Measurements from ENCODE around the gene AARSD1. TPM values are rescaled to one million over a fixed set of nuclear protein-coding genes. Genes with fewer than 3 reads are reported as not detected.
"Not testable (repeated sequence)": the region's sequence is repeated elsewhere in the genome, so short reads cannot be mapped to it uniquely, and the experiment has no call there.

AARSD1 gene
- polyA plus RNA-seq, 3 donors, result 57.3 to 76.0 (median 60.5) TPM

GRCh38 chr17:42937712-42938596, 26.3 kb downstream of the AARSD1 start:
- peak in 8 of 11 donors; percentile 27 to 52 (median 36) for DNase-seq (ENCODE audit: extremely low read depth in 1 of 11, low read depth in 9 of 11, low spot score in 4 of 11)

GRCh38 chr17:42929497-42929844, 34.8 kb downstream of the AARSD1 start:
- no peak for DNase-seq (ENCODE audit: extremely low read depth in 1 of 11, low read depth in 9 of 11, low spot score in 4 of 11)

- DNase-seq (ENCODE audit: extremely low read depth in 1 of 11, low read depth in 9 of 11, low spot score in 4 of 11), result peak in 10 of 11 donors; percentile 23 to 62 (median 44)
Observed at GRCh38 chr17:42928714-42929496, 35.3 kb downstream of the AARSD1 start.

- no peak for DNase-seq (ENCODE audit: extremely low read depth in 1 of 11, low read depth in 9 of 11, low spot score in 4 of 11)
Observed at GRCh38 chr17:42924891-42925290, 39.4 kb downstream of the AARSD1 start.

DNA sequence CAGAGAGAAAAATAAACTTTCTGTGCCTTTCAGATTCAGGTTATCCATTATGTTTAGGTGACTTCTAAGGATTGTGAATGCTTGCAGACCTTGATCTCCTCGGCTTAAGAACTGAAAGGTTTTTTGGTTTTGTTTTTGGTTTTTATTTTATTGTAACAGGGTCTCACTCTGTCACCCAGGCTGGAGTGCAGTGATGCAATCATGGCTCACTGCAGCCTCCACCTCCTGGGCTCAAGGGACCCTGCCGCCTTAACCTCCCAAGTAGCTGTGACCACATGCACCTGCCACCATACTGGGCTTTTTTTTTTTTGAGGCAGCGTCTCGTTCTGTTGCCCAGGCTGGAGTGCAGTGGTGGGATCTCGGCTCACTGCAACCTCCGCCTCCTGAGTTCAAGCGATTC, 40.8 kb downstream of the AARSD1 start:
- not testable (repeated sequence) for DNase-seq (ENCODE audit: extremely low read depth in 1 of 11, low read depth in 9 of 11, low spot score in 4 of 11)

DNA sequence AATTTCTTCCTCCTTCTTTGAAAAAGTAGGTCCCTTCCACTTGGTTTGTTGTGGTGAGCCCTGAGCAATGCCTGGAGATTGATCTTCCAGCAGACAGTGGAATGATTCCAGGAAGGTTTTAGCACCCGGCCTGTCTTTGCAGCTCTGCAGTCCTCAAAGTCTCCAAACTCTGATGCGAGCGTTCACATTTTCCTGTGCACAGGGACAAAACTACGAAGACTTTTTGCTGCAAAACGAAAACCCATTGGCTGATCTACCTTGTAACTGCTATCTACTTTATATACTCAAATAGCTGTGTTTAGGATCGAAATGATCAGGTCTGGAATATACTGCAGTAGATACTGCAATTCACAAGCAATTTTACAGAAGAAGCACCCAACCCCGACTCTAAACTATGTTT, 42.0 kb downstream of the AARSD1 start:
- no peak for DNase-seq (ENCODE audit: extremely low read depth in 1 of 11, low read depth in 9 of 11, low spot score in 4 of 11)

- DNase-seq (ENCODE audit: extremely low read depth in 1 of 11, low read depth in 9 of 11, low spot score in 4 of 11), result peak in 2 of 11 donors; percentile 26 to 27
Observed at GRCh38 chr17:42920922-42921321, 43.3 kb downstream of the AARSD1 start.

DNA sequence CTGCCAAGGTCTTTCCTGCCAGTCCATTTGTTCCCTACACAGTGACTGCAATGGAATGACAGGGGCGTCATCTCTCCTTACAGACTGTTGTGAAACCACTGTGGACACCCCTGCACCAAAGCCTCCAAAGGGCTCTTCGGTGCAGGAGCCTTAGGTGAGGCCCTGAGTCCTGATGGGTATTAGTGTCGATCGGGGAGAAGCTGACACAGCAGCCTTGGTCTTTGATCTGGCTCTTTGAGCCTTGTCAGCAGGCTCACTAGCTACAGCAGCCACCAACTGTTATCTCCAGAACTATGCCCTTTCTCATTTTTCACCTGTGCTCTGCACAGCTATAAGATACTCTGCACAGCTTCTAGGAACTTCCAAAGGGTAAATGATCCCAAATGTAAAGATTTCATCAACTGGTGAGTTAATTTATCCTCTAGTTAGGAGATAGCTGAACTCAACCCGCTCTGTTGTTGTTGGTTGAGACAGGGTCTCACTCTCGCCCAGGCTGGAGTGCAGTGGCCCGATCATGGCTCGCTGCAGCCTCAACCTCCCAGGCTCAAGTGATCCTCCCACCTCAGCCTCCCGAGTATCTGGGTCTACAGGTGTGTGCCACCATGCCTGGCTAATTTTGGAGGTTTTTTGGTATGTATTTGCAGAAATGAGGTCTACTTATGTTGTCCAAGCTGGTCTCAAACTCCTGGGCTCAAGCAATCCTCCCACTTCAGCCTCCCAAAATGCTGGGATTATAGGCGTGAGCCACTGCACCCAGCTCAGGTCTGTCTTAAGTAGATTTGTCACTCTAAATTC, 44.0 kb downstream of the AARSD1 start:
- DNase-seq (ENCODE audit: extremely low read depth in 1 of 11, low read depth in 9 of 11, low spot score in 4 of 11), result no peak

DNA sequence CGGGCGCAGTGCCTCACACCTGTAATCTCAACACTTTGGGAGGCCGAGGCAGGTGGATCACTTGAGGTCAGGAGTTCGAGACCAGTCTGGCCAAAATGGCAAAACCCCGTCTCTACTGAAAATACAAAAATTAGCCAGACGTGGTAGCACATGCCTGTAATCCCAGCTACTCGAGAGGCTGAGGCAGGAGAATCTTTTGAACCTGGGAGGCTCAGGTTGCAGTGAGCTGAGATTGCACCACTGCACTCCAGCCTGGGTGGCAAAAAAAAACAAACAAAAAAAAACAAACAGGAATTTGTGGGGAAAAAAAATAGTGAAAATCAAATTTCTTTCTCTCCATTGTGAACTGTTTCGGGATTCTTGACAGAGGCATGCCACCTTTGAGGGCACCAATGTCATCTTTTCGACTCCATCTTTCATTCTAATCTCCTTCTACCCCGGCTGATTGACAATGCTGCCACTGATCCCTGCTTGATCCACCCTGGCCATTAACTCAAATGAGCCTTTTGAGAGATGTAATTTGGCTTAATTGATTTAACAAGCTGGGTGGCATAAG, 44.7 kb downstream of the AARSD1 start:
- not testable (repeated sequence) for DNase-seq (ENCODE audit: extremely low read depth in 1 of 11, low read depth in 9 of 11, low spot score in 4 of 11)

- no peak for DNase-seq (ENCODE audit: extremely low read depth in 1 of 11, low read depth in 9 of 11, low spot score in 4 of 11)
Observed at GRCh38 chr17:42918902-42919521, 45.2 kb downstream of the AARSD1 start.

- no peak for DNase-seq (ENCODE audit: extremely low read depth in 1 of 11, low read depth in 9 of 11, low spot score in 4 of 11)
Observed at GRCh38 chr17:42917236-42917603, 47.0 kb downstream of the AARSD1 start.

GRCh38 chr17:42916388-42917235, 47.6 kb downstream of the AARSD1 start:
- not testable (repeated sequence) for DNase-seq (ENCODE audit: extremely low read depth in 1 of 11, low read depth in 9 of 11, low spot score in 4 of 11)

DNA sequence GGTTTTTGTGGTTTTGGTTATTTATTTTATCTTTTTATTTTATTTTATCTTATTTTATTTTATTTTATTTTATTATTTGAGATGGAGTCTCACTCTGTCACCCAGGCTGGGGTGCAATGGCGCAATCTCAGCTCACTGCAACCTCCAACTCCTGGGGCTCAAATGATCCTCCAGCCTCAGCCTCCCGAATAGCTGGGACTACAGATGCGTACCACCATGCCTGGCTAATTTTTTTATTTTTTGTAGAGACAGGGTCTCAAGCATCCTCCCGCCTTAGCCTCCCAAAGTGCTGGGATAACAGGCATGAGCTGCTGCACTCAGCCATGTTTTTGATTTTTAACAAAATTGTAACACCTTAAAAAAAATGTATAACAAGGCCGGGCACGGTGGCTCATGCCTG, 49.0 kb downstream of the AARSD1 start:
- not testable (repeated sequence) for DNase-seq (ENCODE audit: extremely low read depth in 1 of 11, low read depth in 9 of 11, low spot score in 4 of 11)

DNA sequence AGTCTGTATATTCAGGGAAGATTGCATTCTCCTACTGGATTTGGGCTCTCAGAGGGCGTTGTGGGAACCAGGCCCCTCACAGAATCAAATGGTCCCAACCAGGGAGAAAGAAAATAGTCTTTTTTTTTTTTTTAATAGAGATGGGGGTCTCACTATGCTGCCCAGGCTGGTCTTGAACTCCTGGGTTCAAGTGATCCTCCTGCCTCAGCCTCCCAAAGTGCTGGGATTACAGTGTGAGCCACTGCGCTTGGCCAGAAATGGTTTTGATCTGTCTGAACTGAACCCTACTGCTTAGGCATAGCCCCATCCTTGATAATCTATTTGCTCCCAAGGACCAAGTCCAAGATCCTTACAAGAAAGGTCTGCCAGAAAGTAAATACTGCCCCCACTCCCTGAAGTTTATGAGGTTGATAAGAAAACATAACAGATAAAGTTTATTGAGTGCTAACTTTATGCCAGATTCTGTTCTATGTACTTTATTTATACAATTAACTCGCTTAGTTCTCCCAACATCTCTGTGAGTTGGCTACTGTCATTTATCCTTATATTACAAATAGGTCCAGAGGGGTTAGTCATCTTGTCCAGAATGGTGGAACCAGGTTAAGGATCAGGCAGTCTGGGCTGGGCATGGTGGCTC, 50.2 kb downstream of the AARSD1 start:
- DNase-seq (ENCODE audit: extremely low read depth in 1 of 11, low read depth in 9 of 11, low spot score in 4 of 11), result no peak

DNA sequence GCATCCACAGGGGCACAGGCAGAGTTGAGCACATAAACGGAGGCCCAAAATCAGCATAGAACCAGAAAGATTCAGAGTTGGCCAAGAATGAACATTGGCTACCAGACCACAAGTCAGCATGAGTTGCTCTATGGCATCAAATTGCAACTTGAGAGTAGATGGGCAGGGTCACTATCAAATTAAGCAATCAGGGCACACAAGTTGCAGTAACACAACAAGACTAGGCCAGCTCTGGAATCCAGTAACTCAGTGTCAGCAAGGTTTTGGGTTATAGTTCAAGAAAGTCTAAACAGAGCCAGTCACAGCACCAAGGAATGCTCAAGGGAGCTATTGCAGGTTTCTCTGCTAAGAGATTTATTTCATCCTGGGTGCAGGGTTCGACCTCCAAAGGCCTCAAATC, 50.7 kb downstream of the AARSD1 start:
- no peak for DNase-seq (ENCODE audit: extremely low read depth in 1 of 11, low read depth in 9 of 11, low spot score in 4 of 11)

DNA sequence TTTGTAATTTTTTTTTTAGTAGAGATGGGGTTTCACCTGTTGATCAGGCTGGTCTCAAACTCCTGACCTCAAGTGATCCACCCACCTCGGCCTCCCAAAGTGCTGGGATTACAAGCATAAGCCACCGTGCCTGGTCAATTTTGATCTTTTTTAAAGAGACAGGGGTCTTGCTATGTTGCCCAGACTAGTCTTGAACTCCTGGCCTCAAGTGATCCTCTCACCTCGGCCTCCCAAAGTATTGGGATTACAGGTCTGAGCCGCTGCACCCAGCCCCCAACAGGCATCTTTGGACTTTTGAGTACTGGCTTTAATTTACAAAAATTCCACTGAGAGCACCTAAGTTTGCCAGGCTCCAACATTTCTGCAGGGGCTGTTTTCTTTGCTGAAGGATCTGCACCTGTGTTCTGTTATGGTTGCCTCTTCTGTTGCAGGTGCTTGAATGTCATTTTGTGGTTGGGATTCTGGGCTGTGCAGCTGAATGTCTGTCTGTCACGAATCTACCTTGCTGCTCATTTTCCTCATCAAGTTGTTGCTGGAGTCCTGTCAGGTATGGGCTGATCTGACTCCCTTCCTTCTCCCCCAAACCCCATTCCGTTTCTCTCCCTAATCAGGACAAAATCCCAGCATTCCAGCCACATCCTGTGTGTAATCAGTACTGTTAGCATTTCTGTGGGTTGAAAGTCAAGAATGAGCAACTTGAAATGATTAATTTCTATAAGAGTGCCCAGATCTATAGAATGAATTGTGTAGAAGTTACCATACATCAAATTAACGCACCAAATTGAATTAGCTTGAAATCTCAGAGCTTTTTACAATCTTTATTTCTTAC, 55.2 kb downstream of the AARSD1 start:
- no peak for DNase-seq (ENCODE audit: extremely low read depth in 1 of 11, low read depth in 9 of 11, low spot score in 4 of 11)

Measured in renal cortex interstitium (tissue), 11 donors.